ENCODE data around the gene STK40.

Gene STK40

GRCh38 chr1:36330940-36331339, 54.8 kb downstream of the STK40 start:
- no peak for TF ChIP-seq CTCF (IDR thresholded peaks at IDR 0.05; ENCODE audit: extremely low read depth, insufficient read depth, missing control alignments)
- DNase-seq (ENCODE audit: low spot score) = no peak
- in situ Hi-C loops (cut with MboI; ENCODE audit: low pct_unique_long_range_greater_than_20kb, low sequenced_read_pairs, unreplicated experiment) = no loop called here

- no peak for TF ChIP-seq CTCF (IDR thresholded peaks at IDR 0.05; ENCODE audit: extremely low read depth, insufficient read depth, missing control alignments)
- in situ Hi-C loops (cut with MboI; ENCODE audit: low pct_unique_long_range_greater_than_20kb, low sequenced_read_pairs, unreplicated experiment) = no loop called here
- DNase-seq (ENCODE audit: low spot score) = no peak
These were observed 55.9 kb downstream of the STK40 start for GRCh38 chr1:36329817-36330216.

GRCh38 chr1:36328713-36329112, 57.0 kb downstream of the STK40 start:
- no peak for TF ChIP-seq CTCF (IDR thresholded peaks at IDR 0.05; ENCODE audit: extremely low read depth, insufficient read depth, missing control alignments)
- in situ Hi-C loops (cut with MboI; ENCODE audit: low pct_unique_long_range_greater_than_20kb, low sequenced_read_pairs, unreplicated experiment) = no loop called here
- no peak for DNase-seq (ENCODE audit: low spot score)

- in situ Hi-C loops (cut with MboI; ENCODE audit: low pct_unique_long_range_greater_than_20kb, low sequenced_read_pairs, unreplicated experiment) = no loop called here
- no peak for TF ChIP-seq CTCF (IDR thresholded peaks at IDR 0.05; ENCODE audit: extremely low read depth, insufficient read depth, missing control alignments)
These were observed 57.6 kb downstream of the STK40 start for GRCh38 chr1:36328088-36328480.

GRCh38 chr1:36327421-36328087, 58.2 kb downstream of the STK40 start:
- TF ChIP-seq CTCF (IDR thresholded peaks at IDR 0.05; ENCODE audit: extremely low read depth, insufficient read depth, missing control alignments) = no peak
- DNase-seq (ENCODE audit: low spot score) = no peak
- in situ Hi-C loops (cut with MboI; ENCODE audit: low pct_unique_long_range_greater_than_20kb, low sequenced_read_pairs, unreplicated experiment) = no loop called here

More at GRCh38 chr1:36328088-36328480, 57.6 kb downstream of the STK40 start:
- DNase-seq (ENCODE audit: low spot score) = no peak

- in situ Hi-C loops (cut with MboI; ENCODE audit: low pct_unique_long_range_greater_than_20kb, low sequenced_read_pairs, unreplicated experiment) = no loop called here
- no peak for DNase-seq (ENCODE audit: low spot score)
- no peak for TF ChIP-seq CTCF (IDR thresholded peaks at IDR 0.05; ENCODE audit: extremely low read depth, insufficient read depth, missing control alignments)
These were observed 59.2 kb downstream of the STK40 start for GRCh38 chr1:36326499-36326898.
